HepG2 (cell line): Measurements from ENCODE around the gene FASTKD3. TPM values are rescaled to one million over a fixed set of nuclear protein-coding genes. Genes with fewer than 3 reads are reported as not detected.

Experiments
- BATF2 ChIP-seq: sonication (generic); formaldehyde crosslinking; IDR thresholded peaks from 2 replicates; pipeline ENCODE4 v1.8.0; 2022; ENCODE audit warnings: mild to moderate bottlenecking, missing genetic modification reagents, moderate library complexity
- DNMT1 ChIP-seq: sonication (generic); formaldehyde crosslinking; IDR thresholded peaks from 2 replicates; pipeline ENCODE4 v1.5.1; 2020; ENCODE audit warnings: mild to moderate bottlenecking, missing genetic modification reagents
- DPF2 ChIP-seq: sonication (generic); formaldehyde crosslinking; IDR thresholded peaks from 2 replicates; pipeline ENCODE4 v1.4.0; 2020; ENCODE audit warnings: mild to moderate bottlenecking, low read depth, missing genetic modification reagents, borderline replicate concordance
- HNF1B ChIP-seq: sonication (generic); formaldehyde crosslinking; IDR thresholded peaks from 2 replicates; pipeline ENCODE4 v1.5.1; 2020; ENCODE audit warnings: mild to moderate bottlenecking, moderate library complexity, missing genetic modification reagents
- KDM5A ChIP-seq: fragments of 200-600 bp; sonication (generic); IDR thresholded peaks from 2 replicates; pipeline ENCODE4 v1.7.0; 2018; ENCODE audit warnings: antibody characterized with exemption, mild to moderate bottlenecking, low read length, borderline replicate concordance
- NPAS2 ChIP-seq: sonication (generic); formaldehyde crosslinking; IDR thresholded peaks from 2 replicates; pipeline ENCODE4 v1.8.0; 2022; ENCODE audit warnings: mild to moderate bottlenecking, missing genetic modification reagents, borderline replicate concordance
- RAD21 ChIP-seq: fragments of 450-650 bp; formaldehyde crosslinking; IDR thresholded peaks from 2 replicates; pipeline ENCODE4 v1.5.0; 2020; ENCODE audit warnings: mild to moderate bottlenecking
- RFX1 ChIP-seq: fragments of 450-650 bp; IDR thresholded peaks from 2 replicates; pipeline ENCODE4 v1.6.1; 2017
- SKI ChIP-seq: fragments of 450-650 bp; IDR thresholded peaks from one replicate; pipeline ENCODE4 v1.6.1; 2018; ENCODE audit warnings: mild to moderate bottlenecking; ENCODE audit not compliant: partially characterized antibody
- ZFX ChIP-seq: sonication (generic); formaldehyde crosslinking; IDR thresholded peaks from 2 replicates; pipeline ENCODE4 v1.4.0; 2020; ENCODE audit warnings: mild to moderate bottlenecking, low read depth, missing genetic modification reagents, moderate library complexity
- ZNF142 ChIP-seq: sonication (generic); formaldehyde crosslinking; IDR thresholded peaks from 2 replicates; pipeline ENCODE4 v1.4.0; 2020; ENCODE audit warnings: missing genetic modification reagents
- ZNF503 ChIP-seq: sonication (generic); formaldehyde crosslinking; IDR thresholded peaks from 2 replicates; pipeline ENCODE4 v1.4.0; 2020; ENCODE audit warnings: missing genetic modification reagents
- ZNF543 ChIP-seq: sonication (generic); formaldehyde crosslinking; IDR thresholded peaks from 2 replicates; pipeline ENCODE4 v1.4.0; 2020; ENCODE audit warnings: mild to moderate bottlenecking, missing genetic modification reagents
- ZNF747 ChIP-seq: sonication (generic); formaldehyde crosslinking; IDR thresholded peaks from 2 replicates; pipeline ENCODE4 v1.8.1; 2023; ENCODE audit warnings: missing genetic modification reagents, mild to moderate bottlenecking, borderline replicate concordance
- ZNF777 ChIP-seq: sonication (generic); formaldehyde crosslinking; IDR thresholded peaks from 2 replicates; pipeline ENCODE4 v1.4.0; 2020; ENCODE audit warnings: missing genetic modification reagents
- ZNF883 ChIP-seq: sonication (generic); formaldehyde crosslinking; IDR thresholded peaks from 2 replicates; pipeline ENCODE4 v1.5.1; 2020; ENCODE audit warnings: mild to moderate bottlenecking, missing genetic modification reagents; ENCODE audit errors: not compliant biosample characterization
- ZZZ3 ChIP-seq: sonication (generic); formaldehyde crosslinking; IDR thresholded peaks from 2 replicates; pipeline ENCODE4 v1.4.0; 2020; ENCODE audit warnings: missing genetic modification reagents, mild to moderate bottlenecking, borderline replicate concordance
- polyA plus RNA-seq, 8 experiments: library from polyadenylated mRNA; depleted of rRNA in 3 of 8; stranded (reverse) in 7 of 8; unstranded in 1 of 8; fragments of >200 nt; fragmentation: Illumina TruSeq in 4 of 8; extraction: Trizol in 4 of 8; gene quantifications; 2 replicates each; pipeline versions ENCODE4 v1.2.1 to v1.2.3, GENCODE V29; 2011 to 2016; ENCODE audit warnings: low read depth in 4 of 8, missing spikeins in 1 of 8, mixed read lengths in 1 of 8; ENCODE audit not compliant: insufficient read depth in 1 of 8
- total RNA-seq, 5 experiments: library from RNA; depleted of rRNA; stranded (reverse); fragments of >200 nt; fragmentation: Illumina TruSeq; extraction: Trizol; gene quantifications; 2 replicates each; pipeline ENCODE4 v1.2.3, GENCODE V29; 2016; ENCODE audit warnings: low read depth in 1 of 5

The FASTKD3 gene
- total and polyA plus RNA-seq, 2 of the 13 experiments (the other 11 are each of a cell fraction or from before 2014, with no cell fraction given) = 6.9 to 17.8 TPM

GRCh38 chr5:7850395-7851239 lies 18.2 kb downstream of the FASTKD3 start, which contains the start of gene CFAP90 (continued):
- TF ChIP-seq DNMT1 (CRISPR knock-in tag) = no peak
- peak; percentile 90 for TF ChIP-seq SKI
- peak; percentile 85 for TF ChIP-seq RFX1
- peak; percentile 92 for TF ChIP-seq ZFX
- TF ChIP-seq HNF1B = no peak
- 0 out of 2 replicates have a peak, but pooled peaks have one; percentile 10 for TF ChIP-seq RAD21
- TF ChIP-seq ZNF503 = no peak
- TF ChIP-seq BATF2 = no peak
- TF ChIP-seq ZNF142 (CRISPR knock-in tag) = no peak
- no peak for TF ChIP-seq KDM5A
- no peak for TF ChIP-seq NPAS2 (CRISPR knock-in tag)
- no peak for TF ChIP-seq ZNF747 (CRISPR knock-in tag)
- no peak for TF ChIP-seq ZNF543 (CRISPR knock-in tag)
- TF ChIP-seq ZNF777 = peak; percentile 71
- TF ChIP-seq ZNF883 (CRISPR knock-in tag) = peak; percentile 44
- TF ChIP-seq DPF2 (CRISPR knock-in tag) = no peak
- peak; percentile 44; the same call in 1 of the 2 replicates for TF ChIP-seq ZZZ3 (CRISPR knock-in tag)
